Activated T-helper 1 cell treated with Interleukin-2 at 50 U/mL for 16 hours (primary cell): ENCODE results near the gene GIT2.
"Not testable (repeated sequence)": the region's sequence is repeated elsewhere in the genome, so short reads cannot be mapped to it uniquely, and the experiment has no call there.

Experiments used
- DNase-seq: peaks from one replicate; pipeline ENCODE4 v3.0.0-alpha.2; 2020; ENCODE audit warnings: low read depth

GIT2 gene

GRCh38 chr12:110005319-110005973, 9.3 kb upstream of the GIT2 start:
- DNase-seq = no peak

- DNase-seq = no peak
Observed at GRCh38 chr12:110004598-110004997, 8.4 kb upstream of the GIT2 start.

- no peak for DNase-seq
Observed at GRCh38 chr12:110002676-110003515, 6.7 kb upstream of the GIT2 start.

- DNase-seq = no peak
Observed at GRCh38 chr12:110001596-110001995, 5.4 kb upstream of the GIT2 start.

- no peak for DNase-seq
Observed at GRCh38 chr12:109999983-110000505, 3.9 kb upstream of the GIT2 start.

- no peak for DNase-seq
Observed at GRCh38 chr12:109999649-109999971, 3.4 kb upstream of the GIT2 start.

GRCh38 chr12:109998904-109999648, 2.9 kb upstream of the GIT2 start, which contains the start of gene ANKRD13A:
Gene ANKRD13A (plus strand): TSS chr12:109999430. CDS start chr12:109999689, 259 bp downstream.
- DNase-seq = peak; percentile 81

- no peak for DNase-seq
Observed at GRCh38 chr12:109998241-109998903, 2.2 kb upstream of the GIT2 start.

- no peak for DNase-seq
Observed at GRCh38 chr12:109997393-109997792, 1.2 kb upstream of the GIT2 start.

GRCh38 chr12:109996483-109996853, 300 bp upstream of the GIT2 start:
- DNase-seq = no peak

GRCh38 chr12:109995361-109995685, 845 bp downstream of the GIT2 start:
- DNase-seq = no peak

GRCh38 chr12:109994401-109995175, 1.6 kb downstream of the GIT2 start:
- no peak for DNase-seq

- DNase-seq = no peak
Observed at GRCh38 chr12:109993091-109993490, 3.1 kb downstream of the GIT2 start.

- no peak for DNase-seq
Observed at GRCh38 chr12:109991586-109991985, 4.6 kb downstream of the GIT2 start.

- no peak for DNase-seq
Observed at GRCh38 chr12:109989380-109989779, 6.8 kb downstream of the GIT2 start.

- DNase-seq = no peak
Observed at GRCh38 chr12:109988903-109989302, 7.3 kb downstream of the GIT2 start.

- DNase-seq = no peak
Observed at GRCh38 chr12:109988274-109988673, 7.9 kb downstream of the GIT2 start.

GRCh38 chr12:109987615-109988014, 8.6 kb downstream of the GIT2 start:
- DNase-seq = no peak

GRCh38 chr12:109986236-109986635, 9.9 kb downstream of the GIT2 start:
- not testable (repeated sequence) for DNase-seq

- DNase-seq = no peak
Observed at GRCh38 chr12:109983432-109984142, 12.6 kb downstream of the GIT2 start.

GRCh38 chr12:109982210-109982609, 14.0 kb downstream of the GIT2 start:
- DNase-seq = no peak
